A549 treated with DMSO at 1 μM for 4 hours (cell line): Measurements from ENCODE around the gene TRPM8. TPM values are rescaled to one million over a fixed set of nuclear protein-coding genes. Genes with fewer than 3 reads are reported as not detected.

Source experiments
- total RNA-seq: library from RNA; stranded (reverse); fragments of 200-300 nt; extraction: Qiagen RNA extraction; gene quantifications from 5 replicates; pipeline ENCODE4 v1.2.3, GENCODE V29; 2022; ENCODE audit warnings: low read depth

The TRPM8 gene
- 0.08 to 0.37 TPM (median 0.23 TPM) in 4 of 5 replicates, not detected in the other for total RNA-seq

DNA sequence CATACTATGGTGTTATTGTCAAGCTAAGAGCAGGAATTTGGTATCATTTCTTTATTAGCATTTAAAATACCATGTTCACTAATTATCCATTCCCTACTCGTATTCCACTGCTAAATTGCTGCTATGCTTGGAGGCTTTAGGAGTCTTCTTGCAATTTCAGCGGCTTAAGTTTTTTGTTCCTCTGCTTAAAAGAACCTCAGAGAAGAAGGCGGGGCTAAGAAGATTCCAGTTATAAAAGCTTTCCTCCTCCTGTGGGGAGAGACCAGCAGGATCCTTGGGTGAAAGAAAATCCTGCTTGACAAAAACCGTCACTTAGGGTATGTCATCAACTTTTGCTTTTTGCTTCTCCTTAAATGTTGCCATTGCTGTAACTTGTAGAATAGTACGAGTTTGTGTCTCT lies at the start of gene TRPM8:
Gene TRPM8 (plus strand): TSS at position 258 of the 400 bp plus-strand sequence. CDS start 9,165 bp downstream, outside the sequence.

DNA sequence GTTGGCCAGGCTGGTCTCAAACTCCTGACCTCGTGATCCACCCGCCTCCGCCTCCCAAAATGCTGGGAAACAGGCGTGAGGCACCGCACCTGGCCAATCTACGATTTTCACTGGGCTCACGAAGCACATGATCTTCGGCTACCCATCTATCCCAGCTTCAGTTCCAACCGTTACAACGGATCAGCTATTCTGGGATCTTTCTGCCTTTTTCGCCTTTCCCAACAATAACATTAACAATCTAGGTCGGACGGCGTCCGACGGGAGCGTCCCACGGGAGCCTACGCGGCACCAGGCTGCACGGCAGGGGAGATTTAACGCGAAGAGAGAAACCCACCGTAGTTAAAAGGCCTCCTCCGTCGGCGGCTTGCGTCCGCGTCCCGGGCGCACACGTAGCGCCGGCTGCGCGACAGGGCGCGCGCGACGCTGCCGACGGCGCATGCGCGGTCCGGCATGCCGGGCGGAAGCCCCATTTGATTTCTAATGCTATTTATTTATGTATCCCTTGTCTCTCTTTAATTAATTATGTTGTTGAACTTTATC lies 49.1 kb upstream of the TRPM8 start, which contains the start of gene MSL3B:
Gene MSL3B (minus strand): TSS at position 394 of the 540 bp plus-strand sequence.

GRCh38 chr2:234050455-234051135 lies 133.4 kb downstream of the TRPM8 start, which contains the start of gene SPP2:
Gene SPP2 (plus strand): TSS chr2:234050702. CDS start chr2:234050787, 85 bp downstream.

Other genes with a start within 250 kb of the TRPM8 start
- 3.7 to 6.5 TPM (median 4.9 TPM) in 5 replicates for gene UGT1A9, start 245.5 kb upstream of the TRPM8 start, total RNA-seq
- 3.6 to 6.6 TPM (median 4.5 TPM) in 5 replicates for gene UGT1A7, start 235.5 kb upstream of the TRPM8 start, total RNA-seq
- 1.1 to 1.3 TPM (median 1.3 TPM) in 5 replicates for gene UGT1A6, start 224.5 kb upstream of the TRPM8 start, total RNA-seq
- 0.04 TPM in 1 of 5 replicates, not detected in the others for gene UGT1A5, start 204.5 kb upstream of the TRPM8 start, total RNA-seq
- gene UGT1A4, start 198.6 kb upstream of the TRPM8 start, total RNA-seq: 0.07 TPM in 1 of 5 replicates, not detected in the others
- 0.06 to 0.16 TPM (median 0.13 TPM) in 4 of 5 replicates, not detected in the other for gene UGT1A3, start 188.3 kb upstream of the TRPM8 start, total RNA-seq
- gene UGT1A1, start 157.1 kb upstream of the TRPM8 start, total RNA-seq: 0.68 to 0.96 TPM (median 0.88 TPM) in 5 replicates
- 0.14 to 0.32 TPM (median 0.20 TPM) in 5 replicates for gene MROH2A, start 139.0 kb upstream of the TRPM8 start, total RNA-seq
- gene HJURP, start 62.8 kb upstream of the TRPM8 start, total RNA-seq: 86.1 to 88.2 TPM (median 87.1 TPM) in 5 replicates
- gene SPP2, start 133.3 kb downstream of the TRPM8 start, total RNA-seq: not detected in 5 replicates